HG02884 (cell line): ENCODE data around the gene TMEM86A.

Experiments
- ATAC-seq: cut with Tn5 transposase; IDR thresholded peaks from one replicate; pipeline ENCODE4 v1.9.1; 2021; ENCODE audit warnings: mild to moderate bottlenecking, moderate library complexity; ENCODE audit not compliant: unreplicated experiment

The TMEM86A gene

DNA sequence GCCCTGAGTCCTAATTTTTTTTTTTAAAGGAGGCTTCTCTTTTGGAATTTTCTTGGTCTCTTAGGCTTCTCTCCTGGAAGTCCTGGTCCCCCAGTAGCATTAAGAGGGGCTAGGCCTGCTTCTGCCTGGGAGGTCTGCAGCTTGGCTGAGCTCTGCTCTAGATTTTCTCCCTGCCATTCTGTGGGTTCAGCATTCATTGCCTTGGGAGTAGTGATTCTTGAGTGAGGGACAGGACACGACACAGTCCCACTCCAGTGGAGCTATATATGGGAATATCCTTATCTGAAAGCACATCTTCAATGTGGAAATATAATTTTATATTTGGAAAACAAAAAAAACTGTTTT is 23.7 kb downstream of the TMEM86A start:
- no peak for ATAC-seq

DNA sequence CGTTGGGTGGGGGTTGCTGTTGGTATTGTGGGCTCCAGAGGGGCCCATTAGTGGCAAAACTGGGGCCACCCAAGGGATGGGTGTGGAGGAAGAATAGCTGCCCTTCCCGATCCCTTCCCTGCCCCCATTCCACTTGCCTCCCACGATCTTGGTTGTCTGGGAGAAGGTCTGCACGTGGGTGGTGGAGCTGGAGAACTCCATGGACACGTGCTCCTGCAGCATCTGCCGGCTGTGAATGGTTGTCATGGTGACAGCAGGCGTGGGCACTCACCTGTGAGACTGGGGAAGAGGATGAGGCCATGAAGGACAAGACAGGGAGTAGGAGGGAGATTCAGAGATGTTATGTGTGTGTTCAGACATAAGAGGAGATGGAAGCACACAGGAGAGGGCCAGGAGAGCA is 25.4 kb downstream of the TMEM86A start:
- ATAC-seq, result no peak

DNA sequence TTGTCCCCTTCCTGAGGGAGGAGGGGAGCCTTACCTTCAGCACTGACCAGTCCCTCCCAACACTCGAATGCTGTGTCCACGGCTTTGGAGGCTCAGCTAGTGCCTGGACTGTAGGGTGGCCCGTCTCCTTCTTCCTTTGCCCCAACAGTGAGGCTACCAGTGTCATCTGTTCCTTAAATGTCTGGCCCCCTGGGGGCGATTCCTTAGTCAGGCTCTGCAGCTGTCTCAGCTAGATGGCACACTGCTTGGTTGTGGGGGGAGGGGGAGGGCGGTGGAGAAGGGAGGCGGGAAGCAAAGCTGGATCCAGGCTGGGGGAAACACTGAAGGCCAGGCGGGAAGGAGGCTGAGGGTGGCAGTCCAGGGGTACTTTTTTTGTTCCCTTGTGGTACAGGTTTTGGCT is 27.5 kb downstream of the TMEM86A start, which contains the start of gene IGSF22:
TSS of gene IGSF22 (minus strand) at position 149 of the 400 bp plus-strand sequence. CDS start 1,952 bp downstream, outside the sequence.
- ATAC-seq, result no peak

DNA sequence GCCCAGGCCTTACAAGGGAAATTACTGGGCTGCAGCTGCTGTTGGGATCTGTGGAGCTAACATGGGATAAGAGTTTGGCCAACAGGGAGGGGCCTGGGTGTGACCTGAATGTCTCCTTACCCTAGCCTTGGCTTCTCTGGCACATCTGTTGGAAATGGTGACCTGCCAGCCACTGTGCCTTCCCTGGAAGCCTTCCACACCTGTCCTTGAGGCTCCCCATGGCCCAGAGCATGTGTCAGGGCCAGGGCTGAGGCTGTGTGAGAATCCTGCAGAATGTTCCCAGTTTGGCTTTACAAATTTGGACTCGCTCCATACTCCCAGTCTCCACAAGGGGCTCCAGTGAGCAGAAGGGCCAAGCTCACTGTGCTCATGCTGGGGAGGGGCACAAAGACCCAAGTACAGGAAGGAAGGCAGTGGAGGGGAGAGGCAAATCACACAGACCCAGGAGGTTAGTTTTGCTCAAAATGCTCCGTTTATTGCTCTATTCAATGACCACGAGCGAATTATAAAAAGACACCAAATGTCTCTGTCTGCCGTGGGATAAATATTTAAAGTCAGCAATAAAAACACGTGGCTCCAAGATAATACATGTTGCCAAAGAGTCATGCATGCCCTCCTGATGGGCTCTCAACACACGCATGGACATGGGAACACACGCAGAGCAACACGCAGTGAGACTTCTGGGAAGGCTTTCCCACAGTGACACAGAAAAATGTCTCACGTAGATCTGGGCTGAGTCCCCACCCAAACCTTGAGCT is 29.1 kb downstream of the TMEM86A start:
- no peak for ATAC-seq

DNA sequence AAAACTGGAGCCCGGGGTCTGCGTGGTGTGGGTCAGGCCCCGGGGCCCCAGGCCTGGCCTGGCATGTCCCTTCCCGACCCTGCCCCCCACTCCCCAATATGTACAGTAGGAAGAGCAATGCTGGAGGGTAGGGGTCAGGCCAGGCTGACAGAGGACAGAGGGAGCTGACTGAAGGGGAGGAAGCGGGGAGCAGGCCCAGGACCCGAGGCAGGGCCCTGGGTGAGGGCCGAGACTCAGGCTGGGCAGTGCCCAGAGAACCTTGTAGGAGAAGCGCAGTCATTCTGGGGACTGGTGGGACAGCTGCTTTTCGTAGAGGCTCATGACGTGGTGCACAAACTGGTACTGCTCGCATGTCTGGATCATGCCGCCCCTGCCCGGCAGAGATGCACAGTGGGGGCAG is 30.1 kb downstream of the TMEM86A start:
- no peak for ATAC-seq

DNA sequence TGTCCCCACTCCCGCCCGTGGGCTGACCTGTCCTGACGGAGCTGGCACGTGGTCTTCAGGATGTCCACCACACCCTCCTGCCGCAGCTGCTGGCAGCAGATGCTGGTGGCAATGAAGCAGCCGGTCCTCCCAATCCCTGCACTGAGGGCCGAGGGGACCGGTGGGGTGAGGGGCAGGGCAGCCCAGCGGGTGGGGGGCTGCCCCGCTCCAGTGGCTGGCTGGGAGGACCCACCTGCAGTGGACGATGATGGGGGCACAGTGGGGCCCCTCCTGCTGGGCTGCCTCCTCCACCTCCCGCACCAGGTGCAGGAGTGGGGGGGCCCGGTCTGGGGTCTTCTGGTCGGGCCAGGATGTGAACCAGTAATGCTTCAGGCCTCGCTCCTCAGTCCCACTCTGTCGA is 30.8 kb downstream of the TMEM86A start:
- no peak for ATAC-seq

DNA sequence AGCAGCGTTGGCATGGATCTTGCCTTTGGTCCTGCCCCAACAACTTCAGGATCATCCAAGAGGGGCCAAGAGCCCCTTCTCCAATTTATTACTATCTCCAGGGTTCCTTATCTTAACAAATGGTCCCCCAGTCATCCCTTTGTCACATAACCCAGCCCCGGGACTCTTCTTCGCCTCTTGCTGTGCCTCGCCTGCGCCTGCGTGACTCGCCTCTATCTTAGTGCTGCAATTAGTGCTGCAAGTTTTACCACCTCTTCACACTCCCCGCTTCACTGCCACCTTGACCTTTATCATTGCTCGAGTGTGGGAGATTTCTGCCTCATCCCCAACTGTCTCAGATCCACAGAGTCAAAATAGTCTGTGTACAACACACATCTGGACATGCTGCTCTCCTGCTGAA is 31.4 kb downstream of the TMEM86A start:
- ATAC-seq, result no peak

DNA sequence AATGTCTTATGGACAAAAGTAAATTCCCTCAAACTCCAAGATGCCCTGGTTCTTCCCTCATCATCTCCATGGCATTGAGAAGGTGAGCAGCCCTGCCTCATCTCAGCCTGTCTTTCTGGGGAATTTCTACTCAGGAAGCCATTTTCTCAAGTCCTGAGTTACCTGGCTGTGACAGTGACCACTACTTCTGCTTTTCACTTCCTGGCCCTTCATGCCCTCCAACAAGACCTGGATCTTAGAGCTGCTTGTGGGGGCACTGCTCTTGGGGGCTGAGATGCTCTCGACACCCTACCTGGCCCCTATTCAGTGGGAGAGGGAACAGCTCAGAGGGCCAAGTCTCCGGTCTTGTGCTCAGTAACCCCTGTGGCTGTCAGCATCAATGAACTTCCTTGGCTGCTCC is 32.9 kb downstream of the TMEM86A start:
- ATAC-seq, result no peak

DNA sequence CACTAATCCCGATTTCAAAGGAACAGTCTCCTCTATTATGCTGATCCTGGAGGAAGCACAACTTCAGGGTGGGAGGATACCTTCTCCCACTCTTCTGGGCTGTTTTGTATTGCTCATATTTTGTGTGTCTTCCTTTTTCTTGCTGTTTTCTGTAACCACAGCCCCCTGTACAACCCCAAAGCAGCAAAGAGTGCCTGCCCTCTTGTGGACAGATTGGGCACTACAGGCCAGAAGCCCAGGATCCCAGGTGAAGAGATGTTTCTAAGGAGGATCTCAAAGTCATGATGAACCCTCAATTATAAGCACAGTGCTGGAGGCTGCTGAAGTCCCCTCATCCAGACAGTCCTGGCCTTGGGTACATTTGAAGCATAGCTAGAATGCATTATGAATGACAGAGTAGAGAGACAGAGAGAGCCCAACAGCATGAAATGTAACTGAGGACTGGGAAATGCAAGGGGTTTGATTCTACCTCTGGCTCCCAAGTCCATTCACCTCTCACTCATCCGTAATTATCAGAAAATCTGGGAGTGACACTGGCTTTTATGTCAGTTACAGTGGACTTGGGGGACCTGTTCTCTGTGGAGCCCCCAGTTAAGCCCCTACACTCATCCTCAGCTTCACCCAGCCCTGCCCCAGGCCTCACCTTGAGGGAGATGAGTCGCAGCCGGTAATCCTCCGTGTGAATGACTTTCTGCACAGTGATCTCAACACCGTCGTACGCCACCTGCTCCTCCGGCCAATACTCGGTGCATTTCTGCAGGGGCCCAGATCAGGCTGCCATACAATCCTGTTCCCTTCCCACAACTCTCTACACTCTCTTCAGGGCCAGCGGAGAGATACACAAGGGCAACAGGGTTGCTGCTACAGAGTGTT is 33.6 kb downstream of the TMEM86A start:
- ATAC-seq, result no peak

DNA sequence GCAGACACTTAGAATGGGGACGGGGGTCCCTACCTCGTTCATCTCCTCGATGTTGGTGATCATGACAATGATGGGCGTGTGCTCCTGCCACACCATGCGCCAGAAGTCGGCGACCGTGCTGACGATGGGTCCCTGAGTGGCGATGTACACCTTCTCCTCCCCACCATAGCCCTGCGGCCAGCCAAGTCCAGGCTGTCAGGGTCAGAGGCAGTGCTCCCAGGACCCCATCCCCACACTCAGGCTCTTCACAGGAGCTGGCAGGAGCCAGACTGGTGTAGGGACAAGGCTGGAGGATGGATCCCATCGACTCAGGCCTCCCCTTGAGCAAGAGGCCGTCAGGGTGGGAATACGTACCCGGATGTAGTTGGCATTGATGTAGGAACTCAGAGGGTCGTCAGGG is 34.6 kb downstream of the TMEM86A start:
- ATAC-seq, result no peak

DNA sequence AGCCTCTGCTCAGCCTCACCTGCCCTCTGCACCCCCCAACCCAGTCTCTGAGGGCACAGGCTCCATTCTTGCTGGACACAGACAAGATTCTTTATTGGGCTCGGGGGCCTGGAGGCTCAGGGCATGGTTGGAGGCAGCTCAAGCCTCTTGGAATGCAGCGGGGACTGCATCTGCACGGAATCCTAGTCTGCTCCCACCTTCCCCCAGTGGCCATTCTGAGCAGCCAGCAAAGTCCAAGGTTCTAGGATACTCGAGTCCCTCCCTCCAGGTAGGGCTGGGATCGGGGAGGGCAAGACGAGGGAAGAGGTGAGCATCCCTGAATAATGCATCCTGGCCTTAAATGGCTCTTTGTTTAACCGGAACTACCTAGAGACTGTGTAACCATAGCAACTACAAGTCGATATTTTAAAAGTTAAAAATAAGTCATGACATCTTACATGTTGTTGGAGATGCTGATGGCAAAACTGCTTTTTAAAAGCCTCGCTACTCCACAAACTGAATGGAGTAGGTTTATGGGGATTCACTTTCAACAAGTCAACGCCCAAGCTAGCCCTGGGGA is 38.1 kb downstream of the TMEM86A start:
- ATAC-seq, result no peak

DNA sequence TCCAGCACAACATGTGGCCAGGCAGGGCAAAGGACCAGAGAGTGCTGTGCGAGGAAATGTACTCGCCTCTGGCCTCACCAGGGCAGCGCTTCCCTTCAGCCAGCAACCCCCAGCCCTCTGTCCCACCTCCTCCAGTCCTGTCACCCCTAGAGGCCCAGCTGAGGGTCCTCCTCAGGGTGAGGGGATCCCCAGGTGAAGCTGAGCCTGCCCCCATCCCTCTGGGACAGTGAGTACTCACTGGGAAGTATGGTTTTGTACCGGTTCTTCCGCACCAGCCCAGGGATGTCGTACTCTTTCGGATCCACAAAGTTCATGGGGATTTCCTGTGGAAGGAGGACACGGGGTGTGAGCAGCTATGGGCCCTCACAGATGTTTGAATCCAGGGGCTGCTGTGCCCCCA is 39.1 kb downstream of the TMEM86A start:
- no peak for ATAC-seq

DNA sequence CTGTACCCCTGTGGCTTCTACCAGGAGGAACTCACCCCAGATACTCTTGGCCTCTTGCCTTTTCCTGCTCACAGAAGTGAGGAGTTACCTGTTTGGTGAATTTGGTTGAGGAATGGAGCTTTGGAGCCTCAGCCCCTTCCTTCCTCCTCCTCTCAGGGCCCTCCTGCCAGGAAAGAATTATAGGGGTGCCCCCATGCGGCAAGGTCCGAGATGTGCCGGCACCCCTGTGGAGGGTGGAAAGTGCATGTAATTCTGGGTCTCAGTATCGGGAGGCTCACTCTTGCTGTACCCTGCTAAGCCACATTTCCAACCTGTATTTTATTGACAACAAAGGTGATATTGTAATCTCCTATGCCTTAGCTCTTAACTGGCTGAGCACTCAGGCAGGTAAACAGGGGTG is 41.1 kb downstream of the TMEM86A start:
- ATAC-seq, result no peak

DNA sequence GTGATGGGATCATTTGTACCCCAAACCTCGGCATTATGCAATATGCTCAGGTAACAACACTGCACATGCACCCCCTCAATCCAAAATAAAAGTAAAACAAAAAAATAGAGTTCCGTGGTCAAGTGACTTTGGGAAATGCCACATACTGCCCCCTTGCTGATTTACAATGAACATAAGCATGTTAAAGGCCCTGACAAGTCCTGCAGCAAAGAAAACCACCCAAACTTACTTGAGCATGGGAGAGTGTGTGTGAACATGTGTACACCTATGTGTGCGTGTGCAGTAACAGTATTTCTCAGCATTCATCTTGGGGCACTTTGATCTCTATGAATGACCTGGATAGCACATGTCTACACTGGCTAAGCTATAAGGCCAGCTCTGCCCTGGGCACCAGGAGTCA is 43.2 kb downstream of the TMEM86A start:
- ATAC-seq, result no peak

DNA sequence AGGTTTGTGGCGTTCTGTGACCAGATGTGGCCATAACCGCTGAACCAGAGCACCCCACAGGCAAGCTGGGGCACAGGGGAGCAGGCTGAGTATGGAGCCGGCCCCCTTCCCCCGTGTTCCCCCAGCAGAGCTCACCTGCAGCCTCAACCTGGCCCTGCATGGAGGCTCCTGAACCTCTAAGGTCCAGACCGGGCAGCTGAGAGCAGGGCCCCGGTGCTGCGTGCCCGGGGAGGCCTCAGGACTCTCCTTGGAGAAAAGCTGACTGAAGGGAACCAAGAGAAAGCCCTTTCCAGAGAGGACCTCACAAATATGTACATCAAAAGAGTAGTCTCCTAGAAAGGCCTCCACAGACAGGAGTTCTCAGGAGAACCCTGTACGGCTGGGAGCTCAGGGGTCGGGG is 44.8 kb downstream of the TMEM86A start:
- ATAC-seq, result no peak

DNA sequence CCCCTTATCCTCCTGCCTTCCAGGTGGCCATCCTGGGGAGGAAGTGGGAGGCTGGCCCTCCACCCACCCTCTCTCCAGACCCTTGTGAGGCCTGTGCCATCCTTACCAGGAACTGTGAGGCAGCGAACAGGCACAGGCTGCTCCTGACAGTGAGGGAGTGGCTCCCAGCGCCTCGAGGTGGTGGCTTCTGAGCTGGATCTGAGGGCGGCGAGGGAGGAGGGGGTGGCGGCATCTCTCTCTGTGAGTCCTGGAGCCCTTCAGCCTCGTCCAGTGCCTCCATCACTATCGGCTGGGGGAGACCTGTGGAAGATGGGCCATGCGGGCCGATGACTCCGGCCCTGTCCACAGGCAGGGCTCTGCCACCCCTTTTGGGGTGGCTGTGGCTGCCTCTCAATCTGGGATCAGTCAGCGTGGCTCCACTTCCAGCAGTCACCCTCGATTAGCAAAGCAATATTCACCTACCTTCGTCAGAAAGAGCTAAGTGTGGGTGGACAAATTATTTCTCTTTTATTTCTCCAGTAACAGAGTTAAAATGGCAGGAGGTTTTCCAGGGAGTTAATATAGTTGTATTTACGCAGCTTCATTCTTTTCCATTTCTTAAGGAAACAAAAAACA is 45.4 kb downstream of the TMEM86A start:
- no peak for ATAC-seq

DNA sequence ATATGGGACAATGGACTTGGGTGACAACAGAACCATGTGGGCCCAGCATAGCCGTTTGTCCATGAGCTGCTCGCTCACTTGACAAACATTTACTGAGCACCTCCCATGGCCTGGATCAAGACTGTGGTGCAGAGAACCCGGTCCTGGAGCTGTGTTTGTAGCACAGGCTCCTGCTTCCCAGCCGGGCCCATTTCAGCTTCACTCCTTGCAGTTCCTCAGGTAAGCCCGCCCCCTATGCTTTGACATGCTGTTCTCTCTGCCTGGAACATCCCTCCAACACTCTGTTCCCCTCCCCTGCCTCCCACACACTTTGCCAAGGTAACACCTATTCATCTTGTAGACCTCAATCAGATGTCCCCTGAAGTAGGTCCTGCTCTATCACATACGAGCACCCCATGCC is 46.7 kb downstream of the TMEM86A start:
- no peak for ATAC-seq

DNA sequence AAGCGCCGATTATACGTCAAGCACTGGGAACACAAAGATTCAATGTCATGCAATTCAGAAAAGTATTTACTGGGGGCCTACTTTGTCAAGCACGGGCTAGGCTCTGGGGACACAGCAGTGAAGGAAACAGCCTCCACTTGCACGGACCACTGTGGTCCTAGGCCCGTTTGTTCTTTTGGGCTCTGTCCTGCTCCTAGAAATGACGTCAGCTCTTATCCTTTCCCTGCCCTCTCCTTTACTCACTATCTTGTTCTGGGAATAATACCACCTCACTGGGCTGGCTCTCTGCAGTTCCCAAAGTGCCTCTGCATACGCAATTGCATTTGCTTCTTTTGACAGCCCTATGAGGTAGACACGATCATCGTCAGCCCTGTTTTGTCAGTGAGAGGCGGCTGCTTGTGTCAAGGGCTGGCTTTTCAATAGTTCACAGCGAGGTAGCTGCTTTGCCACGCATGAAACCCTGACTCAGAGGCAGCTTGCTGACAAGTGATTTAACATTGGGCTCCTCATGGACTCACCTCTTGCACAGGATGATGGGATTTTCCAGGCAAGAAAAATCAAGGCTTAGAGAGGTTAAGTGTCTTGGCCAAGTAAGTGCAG is 50.3 kb downstream of the TMEM86A start:
- no peak for ATAC-seq

DNA sequence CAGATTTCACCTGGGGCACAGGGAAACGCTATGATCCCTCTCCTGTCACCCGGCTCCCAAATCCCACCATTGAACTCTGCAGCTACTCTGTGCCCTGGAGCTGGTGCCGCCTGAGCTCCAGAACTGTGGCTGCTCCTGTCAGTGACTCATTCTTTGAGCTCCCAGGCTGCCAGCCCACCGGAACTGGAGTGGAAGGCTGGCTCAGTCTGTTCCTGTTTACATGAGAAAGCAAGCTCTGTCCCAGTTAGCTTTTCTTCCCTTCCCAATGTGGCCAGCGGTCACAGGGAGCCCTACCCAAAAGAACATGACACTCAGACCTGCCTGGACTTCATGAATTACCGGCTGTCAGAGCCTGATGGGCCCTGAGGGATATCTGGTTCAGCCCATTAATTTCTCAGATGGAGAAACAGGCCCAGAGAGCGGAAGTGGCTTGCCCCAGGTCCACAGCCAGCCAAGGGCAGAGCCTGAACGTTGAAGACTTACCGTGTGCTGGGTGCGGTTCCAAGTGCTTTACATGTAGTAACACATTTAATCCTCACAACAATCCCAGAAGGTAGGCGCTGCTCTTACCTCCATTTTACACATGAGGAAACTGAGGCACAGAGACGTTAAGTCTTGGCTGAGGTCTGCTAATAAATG is 51.2 kb downstream of the TMEM86A start:
- ATAC-seq, result no peak

DNA sequence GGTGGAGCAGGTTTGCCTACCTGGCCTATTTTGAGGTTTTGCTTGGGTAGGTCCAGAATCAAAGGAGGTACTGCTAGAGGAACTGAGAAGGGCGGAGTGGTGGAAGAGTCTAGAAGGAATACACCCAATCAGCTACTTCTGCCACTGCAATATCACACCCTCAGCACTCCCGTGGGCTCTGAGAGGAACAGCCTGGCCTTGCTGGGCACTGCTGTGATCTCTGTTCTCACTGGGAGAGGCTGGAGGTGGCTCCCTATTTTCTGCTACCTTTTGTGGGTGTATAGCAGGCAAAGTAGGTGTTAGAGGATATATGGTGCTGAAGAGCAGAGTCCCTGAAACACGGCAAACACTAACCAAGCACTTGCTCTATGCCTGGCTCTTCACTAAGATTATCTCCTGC is 52.4 kb downstream of the TMEM86A start:
- ATAC-seq, result no peak

DNA sequence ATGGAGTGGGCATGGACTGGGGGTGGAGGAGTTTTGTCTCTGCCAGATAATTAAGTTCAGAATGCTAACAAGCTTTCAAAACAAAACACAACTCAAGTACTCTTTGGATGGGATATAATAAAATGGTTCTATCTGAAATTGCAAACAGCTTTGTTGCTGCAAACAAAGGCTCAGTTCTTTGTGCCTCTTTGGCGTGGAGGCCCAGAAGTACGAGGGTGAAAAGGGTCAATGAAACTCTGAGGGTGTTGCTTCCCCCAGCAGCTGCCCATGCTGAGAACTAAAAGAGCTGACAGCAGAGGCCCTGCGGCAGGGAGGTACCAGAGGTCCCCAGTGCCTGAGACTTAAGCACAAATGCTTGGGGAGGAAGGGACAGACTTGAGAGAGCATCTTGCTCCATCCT is 53.9 kb downstream of the TMEM86A start:
- no peak for ATAC-seq
